AG04449 (cell line): ENCODE data around the gene ZNF470.

Experiments used
- CTCF ChIA-PET: fragments of 350-600 bp; formaldehyde crosslinking; extraction: SDS; loops from one replicate; lab custom pipeline; 2021; ENCODE audit warnings: antibody characterized with exemption; lab: Yijun Ruan, JAX
- POLR2A ChIA-PET: fragments of 400-600, 350-600 bp; formaldehyde crosslinking; extraction: SDS; loops from one replicate; lab custom pipeline; 2020; ENCODE audit warnings: antibody characterized with exemption, inconsistent platforms; lab: Yijun Ruan, JAX
- DNase-seq: peaks from one replicate; pipeline ENCODE4 v3.0.0-alpha.2; 2010; ENCODE audit warnings: low read depth, low spot score
- H3K4me3 ChIP-seq: 2 replicates; pipeline ENCODE4 v1.5.1; 2011; ENCODE audit warnings: low read depth, mild to moderate bottlenecking, control low read depth, low read length
- TF ChIP-seq, protein P1 (sequence below): IDR thresholded peaks from one replicate; pipeline ENCODE4 v1.5.1; 2011; ENCODE audit warnings: mild to moderate bottlenecking, moderate library complexity, low read length, control low read depth, inconsistent platforms; ENCODE audit not compliant: insufficient read depth; ENCODE audit errors: missing control alignments

Gene ZNF470

DNA sequence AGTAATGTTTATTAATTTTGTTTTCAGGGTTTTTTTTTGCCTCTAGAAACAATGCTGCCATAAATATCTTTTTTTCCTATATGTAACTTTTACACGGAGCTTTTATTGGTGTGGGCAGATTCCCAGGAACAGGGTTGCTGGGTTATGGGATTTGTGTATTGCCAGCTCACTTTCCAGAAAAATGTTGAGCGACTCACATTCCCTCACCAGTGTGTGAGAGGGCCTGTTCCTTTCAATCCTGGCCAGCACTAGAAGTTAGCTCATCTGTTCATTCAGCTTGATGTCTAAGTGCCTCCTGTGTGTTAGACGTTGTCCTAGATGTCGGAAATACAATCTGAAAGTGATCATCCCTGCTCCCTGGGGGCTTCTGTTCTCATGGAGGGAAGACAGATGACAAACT lies 30.4 kb downstream of the ZNF470 start:
- TF ChIP-seq, protein P1, sequence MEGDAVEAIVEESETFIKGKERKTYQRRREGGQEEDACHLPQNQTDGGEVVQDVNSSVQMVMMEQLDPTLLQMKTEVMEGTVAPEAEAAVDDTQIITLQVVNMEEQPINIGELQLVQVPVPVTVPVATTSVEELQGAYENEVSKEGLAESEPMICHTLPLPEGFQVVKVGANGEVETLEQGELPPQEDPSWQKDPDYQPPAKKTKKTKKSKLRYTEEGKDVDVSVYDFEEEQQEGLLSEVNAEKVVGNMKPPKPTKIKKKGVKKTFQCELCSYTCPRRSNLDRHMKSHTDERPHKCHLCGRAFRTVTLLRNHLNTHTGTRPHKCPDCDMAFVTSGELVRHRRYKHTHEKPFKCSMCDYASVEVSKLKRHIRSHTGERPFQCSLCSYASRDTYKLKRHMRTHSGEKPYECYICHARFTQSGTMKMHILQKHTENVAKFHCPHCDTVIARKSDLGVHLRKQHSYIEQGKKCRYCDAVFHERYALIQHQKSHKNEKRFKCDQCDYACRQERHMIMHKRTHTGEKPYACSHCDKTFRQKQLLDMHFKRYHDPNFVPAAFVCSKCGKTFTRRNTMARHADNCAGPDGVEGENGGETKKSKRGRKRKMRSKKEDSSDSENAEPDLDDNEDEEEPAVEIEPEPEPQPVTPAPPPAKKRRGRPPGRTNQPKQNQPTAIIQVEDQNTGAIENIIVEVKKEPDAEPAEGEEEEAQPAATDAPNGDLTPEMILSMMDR, result no peak
- no peak for DNase-seq
- CTCF ChIA-PET, result no interaction called here
- H3K4me3 ChIP-seq, result no peak overlapping the region
- POLR2A ChIA-PET, result no interaction called here

DNA sequence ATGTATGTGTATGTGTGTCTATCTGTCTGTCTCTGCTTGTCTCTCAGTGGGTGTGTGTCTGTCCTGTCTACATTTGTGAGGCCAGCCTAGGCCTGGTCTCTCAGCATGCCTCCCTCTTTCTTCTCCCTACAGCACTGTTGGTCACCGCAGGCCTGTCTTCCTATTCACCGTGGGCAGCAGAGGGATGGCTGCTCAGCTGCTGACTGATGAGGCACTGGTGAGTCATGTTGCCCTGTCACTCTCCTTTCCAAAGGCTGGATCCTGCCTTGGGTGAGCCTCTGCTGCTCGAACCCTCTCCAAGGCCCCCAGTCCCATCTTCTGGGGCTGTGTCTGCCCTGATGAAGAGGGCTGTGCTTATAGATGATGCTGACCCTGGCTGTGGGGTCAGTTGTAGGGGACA lies 34.1 kb downstream of the ZNF470 start:
- CTCF ChIA-PET, result no interaction called here
- TF ChIP-seq, protein P1, result no peak
- DNase-seq, result no peak
- H3K4me3 ChIP-seq, result no peak overlapping the region
- POLR2A ChIA-PET, result no interaction called here

DNA sequence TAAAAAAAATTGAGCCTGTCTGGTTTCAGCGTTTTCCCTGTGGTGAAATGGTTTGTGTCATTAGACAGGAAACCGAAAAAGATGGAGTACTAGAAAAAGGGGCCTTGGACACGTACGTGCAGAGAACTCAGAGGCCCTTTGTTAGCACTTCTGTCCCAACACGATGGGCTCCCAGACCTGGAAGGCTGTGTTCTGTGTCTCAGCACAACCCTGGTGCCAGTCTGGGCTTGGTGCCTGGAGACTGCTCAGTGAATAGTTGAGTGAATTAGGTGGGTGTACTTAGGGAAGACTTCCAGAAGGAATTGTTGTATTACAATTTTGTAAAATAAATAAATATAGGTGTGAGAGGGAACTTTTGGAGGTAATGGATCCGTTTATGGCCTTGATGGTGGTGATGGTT lies 36.6 kb downstream of the ZNF470 start:
- TF ChIP-seq, protein P1, result no peak
- ChIA-PET CTCF (no interaction called here), POLR2A (no interaction called here)
- H3K4me3 ChIP-seq, result no peak overlapping the region
- DNase-seq, result no peak

DNA sequence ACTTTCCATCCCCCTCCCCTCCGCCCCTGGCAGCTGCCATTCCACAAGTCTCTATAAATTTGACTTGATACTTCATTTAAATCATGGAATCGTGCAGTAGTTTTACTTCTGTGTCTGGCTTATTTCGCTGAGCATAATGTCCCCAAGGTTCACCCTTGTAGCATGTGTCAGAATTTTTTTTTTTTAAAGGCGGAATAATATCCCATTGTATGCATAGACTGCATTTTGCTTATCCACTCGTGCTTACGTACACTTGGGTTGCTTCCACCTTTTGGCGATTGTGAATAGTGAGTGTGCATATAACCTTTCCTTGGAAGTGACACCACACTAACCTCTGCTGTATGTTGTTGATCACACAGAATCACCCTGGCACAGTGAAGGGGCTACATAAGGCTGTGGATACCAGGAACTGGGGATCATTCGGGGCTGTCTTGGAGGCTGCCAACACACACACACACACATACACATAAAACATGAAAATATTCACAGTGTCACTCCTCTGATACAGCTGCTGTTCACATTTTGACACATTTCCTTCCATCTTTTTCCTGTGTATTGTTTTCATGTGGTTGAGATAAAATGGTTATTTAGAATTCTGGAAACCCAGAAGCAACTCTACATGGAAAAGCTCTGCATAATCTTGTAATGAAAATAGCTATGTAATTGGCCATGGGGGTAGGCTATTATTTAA lies 41.2 kb downstream of the ZNF470 start:
- DNase-seq, result no peak
- ChIA-PET CTCF (no interaction called here), POLR2A (no interaction called here)
- H3K4me3 ChIP-seq, result no peak overlapping the region
- TF ChIP-seq, protein P1, result no peak

DNA sequence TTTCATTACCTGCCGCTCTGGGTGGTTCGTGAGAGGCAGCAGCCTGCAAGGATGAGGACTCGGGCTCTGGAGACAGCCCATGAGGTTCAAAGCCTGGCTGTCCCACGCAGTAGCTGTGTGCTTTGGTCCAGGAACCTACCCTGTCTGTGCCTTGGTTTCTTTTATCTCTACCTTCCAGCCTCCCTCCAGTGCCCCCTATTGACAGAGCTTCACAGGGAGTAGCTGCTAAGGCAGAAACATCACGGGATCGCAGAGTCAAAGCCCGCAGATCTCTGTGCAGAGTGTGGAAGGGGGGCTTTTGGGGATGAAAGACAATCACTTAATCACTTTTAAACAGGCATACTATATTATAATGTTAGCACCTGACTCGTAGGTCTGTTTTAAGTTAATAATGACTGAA lies 44.0 kb downstream of the ZNF470 start:
- TF ChIP-seq, protein P1, result no peak
- no peak overlapping the region for H3K4me3 ChIP-seq
- ChIA-PET POLR2A (no interaction called here), CTCF (no interaction called here)
- DNase-seq, result no peak

DNA sequence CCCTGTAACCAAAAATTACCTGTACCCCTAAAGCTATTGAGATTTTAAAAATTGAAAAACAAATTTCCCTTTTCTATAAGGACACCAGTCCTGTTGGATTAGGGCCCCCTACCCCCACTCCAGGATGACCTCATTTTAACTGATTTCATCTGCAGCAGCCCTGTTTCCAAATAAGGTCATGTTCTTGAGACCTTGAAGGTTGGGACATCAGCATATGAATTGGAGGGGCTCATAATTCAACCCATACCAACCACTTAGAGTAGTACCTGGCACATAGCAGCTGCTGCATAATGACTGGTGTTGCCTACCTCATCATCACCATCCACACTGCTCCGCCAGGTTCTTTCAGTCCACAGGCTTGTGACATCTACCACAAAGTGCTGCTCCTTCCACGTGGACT lies 45.5 kb downstream of the ZNF470 start:
- no peak for DNase-seq
- POLR2A ChIA-PET, result no interaction called here
- TF ChIP-seq, protein P1, result no peak
- CTCF ChIA-PET, result interaction anchor here (0.6 kb wide), 1 partner anchor 277 kb away, joined by 3 read pairs; no protein-coding TSS in a partner anchor
- H3K4me3 ChIP-seq, result no peak overlapping the region
